GM18508 (cell line): ENCODE measurements around the gene CFAP61.

Source experiments
- ATAC-seq: cut with Tn5 transposase; IDR thresholded peaks from one replicate; pipeline ENCODE4 v1.9.1; 2021; ENCODE audit warnings: moderate number of reproducible peaks; ENCODE audit not compliant: insufficient read depth, unreplicated experiment

CFAP61 gene

DNA sequence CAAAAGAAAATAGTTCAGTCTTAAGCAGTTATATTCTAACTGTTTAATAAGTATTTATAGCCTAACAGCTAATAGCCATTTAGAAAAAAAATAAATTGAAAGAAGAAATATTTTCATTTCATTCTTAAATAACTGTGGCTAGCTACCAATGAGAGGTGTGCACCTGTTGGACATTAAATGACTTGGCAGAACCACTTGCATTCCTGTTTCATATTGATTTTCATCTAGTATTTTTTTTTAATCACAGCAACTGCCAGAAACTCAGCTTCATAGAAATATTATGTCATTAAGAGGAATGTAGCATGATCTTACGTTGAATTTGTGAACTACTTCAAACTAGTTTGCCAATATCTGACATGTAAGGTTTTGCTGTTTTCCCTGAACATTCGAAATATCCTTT, 25.0 kb upstream of the CFAP61 start:
- ATAC-seq, result no peak

DNA sequence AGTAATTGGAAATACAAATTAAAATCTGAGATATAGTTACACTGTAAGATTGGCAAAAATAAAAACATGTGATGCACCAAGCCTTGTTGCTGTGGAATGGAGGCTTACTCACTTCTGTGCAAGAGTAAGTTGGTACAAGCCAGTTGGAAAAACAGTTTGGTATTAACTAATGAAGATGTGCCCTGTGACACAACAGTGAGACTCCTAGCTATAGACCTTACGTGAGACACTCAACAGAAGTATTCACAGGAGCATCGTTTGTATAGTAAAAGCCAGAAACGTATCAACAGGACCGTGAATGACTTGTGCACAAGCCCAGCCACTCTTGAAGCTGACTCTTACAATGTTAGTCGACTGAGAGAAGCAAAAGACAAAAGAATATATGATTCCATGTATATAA, 20.5 kb upstream of the CFAP61 start:
- no peak for ATAC-seq

DNA sequence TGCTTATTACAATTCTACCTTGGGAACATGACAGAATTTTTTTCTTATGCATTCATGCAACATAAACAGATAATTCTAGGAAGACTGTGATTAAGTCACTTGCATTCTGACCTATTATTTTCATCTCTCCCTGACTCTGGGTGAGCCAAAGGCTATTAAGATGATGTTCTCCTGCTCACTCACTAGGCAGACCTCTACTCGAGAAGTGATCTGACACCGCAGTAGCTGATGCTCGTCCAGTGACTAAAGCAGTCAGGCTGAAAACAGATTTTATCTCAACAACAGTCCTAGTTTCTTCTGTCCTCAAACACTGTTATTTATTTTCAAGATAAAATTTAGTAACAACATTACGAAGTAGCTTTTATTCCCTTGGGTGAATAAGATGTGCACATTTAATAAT, 17.8 kb upstream of the CFAP61 start:
- no peak for ATAC-seq

DNA sequence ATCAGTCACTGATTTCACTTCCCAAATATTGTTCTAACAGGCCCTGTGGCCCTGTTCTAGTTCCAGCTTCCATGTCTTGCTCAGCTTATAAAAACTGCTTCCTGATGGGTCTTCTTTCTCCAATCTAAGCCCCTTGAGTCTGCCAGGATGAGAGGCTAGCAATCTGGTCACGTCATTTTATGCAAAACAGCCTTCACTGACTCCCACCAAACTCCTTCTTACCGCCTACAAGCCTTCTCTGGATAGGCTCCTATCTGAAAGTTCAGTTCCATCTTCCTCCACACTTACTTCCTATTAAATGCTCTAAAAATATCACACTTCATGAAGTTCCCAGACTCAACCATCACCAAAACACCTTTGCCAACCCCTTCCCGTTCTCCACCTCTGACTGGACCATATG, 15.6 kb upstream of the CFAP61 start:
- ATAC-seq, result no peak

DNA sequence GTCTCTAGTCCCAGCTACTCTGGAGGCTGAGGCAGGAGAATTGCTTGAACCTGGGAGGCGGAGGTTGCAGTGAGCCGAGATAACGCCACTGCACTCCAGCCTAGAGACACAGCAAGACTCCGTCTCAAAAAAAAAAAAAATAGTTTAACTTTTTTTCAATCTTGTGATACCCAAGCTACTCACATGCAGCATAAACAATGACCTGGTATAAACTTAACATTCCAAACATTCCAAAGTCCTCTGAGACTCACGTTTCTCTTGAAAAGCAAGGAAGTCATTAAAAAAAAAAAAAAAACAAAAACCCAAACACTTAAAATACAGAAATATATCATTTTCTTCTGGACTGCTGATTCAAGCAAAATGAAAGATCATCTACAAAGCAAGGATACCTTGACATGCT, 14.4 kb upstream of the CFAP61 start:
- ATAC-seq, result no peak

DNA sequence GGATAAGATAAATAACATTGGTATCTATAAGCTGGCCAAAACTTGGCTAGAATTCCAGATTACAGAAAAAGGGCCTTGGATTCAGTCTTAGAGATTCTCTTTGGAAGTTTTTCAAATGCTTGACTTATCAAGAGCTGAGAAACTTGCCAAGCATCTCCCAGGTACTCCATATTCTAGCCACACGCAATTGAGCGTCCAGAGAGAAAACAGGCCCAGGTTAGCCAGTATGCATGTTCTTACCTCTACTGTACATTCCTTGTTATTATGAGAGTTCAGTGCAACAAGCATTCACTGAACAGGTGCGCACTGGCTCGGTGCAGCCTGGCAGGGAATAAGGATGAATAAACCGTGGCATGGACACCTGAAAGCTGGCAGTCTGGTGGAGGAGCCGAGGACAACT, 13.7 kb upstream of the CFAP61 start:
- no peak for ATAC-seq

DNA sequence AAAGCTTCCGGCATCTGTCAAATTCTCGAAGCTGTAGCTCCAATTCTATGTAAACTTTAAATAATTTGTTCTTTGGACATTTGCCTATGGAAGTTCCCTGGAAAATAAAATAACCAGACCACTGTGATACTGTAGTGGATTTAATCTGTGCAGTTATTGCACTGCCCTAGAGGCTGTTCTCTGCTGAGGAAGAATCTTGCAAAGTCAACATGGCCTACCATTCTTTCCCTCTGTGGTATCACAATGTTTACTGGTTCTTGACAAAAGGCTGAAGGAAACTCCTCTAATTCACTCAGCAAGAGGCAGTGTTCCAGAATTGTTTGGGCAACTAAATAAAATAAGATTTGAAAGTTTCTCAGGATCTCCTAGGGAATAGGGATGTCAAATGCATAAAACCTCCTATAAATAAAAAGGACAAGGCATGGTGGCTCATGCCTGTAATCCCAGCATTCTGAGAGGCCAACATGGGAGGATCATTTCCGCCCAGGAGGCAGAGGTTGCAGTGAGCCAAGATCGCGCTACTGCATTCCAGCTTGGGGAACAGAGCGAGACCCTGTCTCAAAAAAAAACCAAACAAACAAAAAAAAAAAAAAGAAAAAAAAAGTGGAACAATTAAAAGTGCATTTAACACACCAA, 12.5 kb upstream of the CFAP61 start:
- no peak for ATAC-seq

DNA sequence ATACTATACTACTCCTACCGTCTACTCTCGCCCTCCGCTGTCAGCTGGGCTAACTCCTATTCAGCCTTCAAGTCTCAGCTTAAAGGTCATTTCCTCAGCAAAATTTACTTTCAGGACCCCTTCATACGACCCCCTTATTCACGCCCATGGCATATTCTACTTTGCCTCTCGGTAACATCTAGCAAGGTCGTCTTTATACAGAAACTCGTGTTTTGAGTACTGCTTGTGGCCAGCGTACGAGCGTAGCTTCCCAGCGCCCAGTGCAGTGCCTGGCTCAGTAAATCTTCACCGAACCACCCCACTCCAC, 612 bp upstream of the CFAP61 start:
- peak; percentile 2 for ATAC-seq

DNA sequence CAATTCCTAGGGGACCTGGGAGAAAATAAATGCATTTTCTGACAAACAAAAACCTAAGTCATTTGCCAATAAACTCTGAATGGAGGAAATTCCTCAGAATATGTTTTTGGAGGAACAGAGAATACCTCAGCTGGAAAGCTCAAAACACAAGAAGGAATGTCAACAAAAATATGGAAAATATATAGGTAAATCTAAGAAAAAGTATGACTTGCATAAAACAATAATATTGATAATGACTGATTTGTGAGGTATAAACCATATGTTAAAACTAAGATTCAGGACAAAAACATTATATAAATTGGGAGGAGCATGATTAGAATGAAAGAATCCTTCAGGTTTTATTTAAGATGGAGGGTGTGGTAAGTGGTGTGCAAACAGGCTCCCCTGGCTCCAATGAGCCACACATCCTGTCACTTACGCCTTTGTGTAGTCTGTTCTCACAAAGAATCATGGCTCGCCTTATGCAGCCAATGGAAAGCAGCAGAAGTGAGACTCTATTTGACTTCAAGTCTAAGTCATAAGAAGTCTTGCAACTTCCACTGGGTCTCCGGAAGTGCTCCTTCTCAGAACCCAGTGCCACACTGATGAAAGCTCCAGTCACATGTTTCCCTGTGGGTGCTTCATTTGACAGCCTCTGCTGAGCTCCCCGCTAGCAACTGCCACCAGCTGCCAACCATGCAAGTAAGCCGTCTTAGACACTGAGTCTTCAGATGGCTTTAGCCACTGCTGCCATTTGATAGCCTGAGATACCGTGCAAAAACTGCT, 8.1 kb downstream of the CFAP61 start:
- ATAC-seq, result no peak

DNA sequence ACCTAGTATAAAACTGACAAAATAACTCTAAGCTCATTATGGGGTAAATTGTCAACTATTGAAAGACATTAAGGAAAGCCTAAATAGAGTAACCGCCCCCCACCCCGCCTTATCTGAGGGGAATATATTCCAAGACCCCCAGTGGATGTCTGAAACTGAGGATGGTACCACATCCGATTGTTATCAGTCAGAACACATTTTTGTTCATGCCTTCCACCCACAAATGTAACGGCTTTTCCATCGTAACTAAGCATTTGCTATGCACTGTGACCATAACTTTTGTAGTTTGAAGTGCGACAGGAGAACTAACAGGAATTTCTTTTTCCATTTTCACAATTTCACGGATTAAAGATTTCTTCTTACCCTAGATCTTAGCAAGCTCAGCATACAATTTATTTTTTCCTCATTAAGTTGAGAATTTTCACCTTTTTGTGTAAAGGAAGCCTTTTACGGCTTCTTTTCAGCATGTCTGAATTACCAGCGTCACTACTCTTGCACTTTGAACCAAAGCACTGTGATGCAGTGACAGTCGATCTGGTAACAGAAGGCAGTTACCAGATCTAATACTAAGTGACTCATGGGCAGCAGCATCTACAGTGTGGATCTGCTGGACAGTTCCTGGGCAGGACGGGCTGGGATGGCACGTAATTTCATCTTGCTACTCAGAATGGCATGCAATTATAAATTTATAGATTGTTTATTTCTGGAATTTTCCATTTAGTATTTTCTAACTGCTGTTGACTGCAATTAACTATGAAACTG, 11.8 kb downstream of the CFAP61 start:
- no peak for ATAC-seq

DNA sequence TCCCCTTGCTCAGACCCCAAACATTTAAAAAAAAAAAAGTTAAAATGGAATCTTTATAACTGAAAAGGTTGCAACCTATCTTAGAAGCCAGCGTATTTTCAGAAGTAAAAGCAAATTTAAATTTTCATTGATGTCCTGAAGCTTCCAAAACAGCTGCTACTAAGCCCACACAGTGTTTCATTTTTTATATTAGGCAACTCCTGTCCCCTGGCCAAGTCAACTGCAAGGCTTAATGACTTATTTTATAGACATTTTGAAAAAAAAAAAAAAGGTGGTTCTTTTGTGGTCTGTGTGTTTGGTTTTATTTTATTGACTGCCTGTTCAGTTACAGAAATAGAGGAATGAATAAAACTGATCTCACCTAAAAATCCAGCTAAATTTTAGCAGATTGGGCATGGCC, 13.0 kb downstream of the CFAP61 start:
- no peak for ATAC-seq

DNA sequence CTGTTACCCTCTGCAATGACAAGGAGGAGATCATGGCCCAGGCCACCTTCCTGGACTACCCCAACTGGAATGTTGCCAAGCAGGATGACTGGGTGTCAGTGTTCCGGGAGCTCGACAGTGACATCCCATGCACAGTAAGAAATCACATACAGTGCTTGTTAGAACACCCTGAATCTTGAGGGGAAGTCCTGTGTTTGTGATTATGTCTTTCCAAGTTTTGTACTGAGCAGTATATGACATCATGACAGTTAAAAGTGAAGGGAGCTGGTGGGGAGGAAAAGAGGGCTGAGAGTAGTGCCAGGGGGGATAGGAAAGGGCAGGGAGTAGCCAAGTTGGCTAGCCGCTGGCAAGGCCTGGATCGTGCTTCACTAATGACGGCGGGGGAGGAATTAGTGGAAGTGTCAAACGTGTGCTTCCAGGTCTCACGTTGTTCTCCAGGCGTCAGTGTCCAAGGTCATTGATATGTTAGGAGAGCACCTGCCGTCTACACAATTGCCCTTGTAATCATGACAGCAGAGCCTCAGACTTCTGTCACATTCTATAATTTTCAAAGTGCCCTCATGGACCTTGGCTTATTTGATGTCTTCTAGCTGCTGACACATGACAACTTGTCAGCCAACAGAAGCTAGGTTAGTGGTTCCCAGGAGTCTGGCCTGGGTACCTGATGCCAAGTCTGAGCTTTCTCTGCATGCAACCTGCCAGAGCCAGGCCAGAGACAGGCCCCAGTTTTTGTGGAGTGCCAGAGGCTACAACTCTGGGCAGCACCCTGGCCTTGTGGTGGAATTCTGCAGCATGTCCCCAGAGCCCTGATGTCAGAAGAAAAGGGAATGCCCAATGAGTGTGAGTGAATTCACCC, 18.8 kb downstream of the CFAP61 start:
- ATAC-seq, result no peak

DNA sequence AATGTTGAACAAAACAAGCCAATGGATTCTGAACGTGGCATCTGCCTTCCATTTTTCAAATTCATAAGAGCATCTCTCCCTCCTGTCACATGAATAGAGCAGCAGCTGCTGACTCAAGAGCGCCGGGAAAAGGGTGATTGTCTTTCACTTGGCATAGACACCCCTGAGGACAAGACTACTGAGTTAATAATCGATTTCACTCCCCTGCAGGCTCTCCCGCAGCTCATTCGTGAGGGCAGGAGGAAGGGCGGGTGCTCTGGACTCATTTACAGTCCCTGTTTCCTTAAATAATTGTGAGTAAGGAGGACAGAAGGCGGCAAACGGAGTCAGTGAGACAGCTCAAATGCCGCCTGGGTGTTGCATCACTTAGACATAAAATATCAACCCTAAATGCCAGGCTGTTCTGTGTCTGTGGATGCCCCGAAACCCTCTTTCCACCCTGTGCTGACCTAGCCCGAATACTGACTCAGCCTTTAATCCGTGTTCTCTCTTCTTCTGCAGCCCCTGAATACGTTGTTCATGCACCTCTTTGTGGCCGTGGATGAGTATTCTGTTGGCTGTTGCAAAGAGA, 21.6 kb downstream of the CFAP61 start:
- no peak for ATAC-seq

DNA sequence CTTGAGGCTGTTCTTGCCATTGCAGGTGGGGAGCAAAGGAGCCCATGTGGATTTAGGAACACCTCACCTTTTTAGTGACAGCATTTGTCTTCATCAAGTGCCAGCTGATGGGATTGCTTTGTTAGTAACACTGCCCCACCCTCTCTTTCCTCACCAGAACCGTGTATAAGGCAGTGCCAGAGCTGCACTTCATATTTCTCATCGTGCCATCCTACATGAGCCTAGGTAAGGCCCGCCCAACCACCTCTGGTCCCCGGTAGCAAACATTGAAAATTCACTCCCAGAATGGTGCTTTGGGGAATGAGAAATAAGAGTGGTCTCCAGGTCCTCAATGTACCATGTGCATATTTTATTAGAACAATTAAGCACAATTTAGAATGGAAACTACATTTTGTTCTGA, 22.7 kb downstream of the CFAP61 start:
- no peak for ATAC-seq

DNA sequence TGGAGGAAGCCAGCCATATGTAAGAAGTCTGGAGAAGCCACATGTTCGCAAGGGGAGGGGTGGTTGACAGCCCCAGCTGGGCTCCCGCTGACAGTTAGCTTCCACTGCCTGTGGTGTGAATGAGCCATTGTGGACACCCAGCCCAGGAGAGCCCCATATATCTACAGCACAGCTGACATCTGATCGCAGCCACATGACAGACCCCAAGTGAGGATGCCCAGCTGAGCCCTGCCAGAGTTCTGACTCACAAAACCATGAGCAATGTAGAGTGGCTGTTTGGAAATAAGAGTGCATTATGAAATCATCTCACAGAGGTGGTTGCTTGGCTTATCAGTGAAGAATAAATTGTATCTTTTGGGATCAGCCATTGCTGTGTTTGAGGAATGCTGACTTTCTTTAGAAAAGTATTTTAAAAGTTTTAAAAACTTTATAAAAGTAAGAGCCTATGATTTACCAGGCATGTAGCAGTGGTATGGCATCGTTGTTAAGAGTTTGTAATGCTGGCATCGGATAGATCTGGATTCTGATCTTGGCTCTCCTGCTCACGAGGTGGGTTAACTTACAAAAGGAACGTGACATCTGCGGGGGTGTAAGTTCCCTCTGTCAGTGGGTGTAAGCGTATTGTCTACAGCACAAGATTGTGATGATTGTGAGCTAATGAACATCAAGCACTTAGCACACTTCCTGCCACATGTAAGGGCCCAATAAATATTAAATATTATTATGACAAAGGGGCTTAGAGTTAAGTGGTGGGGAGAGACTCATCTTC, 24.1 kb downstream of the CFAP61 start:
- ATAC-seq, result no peak

DNA sequence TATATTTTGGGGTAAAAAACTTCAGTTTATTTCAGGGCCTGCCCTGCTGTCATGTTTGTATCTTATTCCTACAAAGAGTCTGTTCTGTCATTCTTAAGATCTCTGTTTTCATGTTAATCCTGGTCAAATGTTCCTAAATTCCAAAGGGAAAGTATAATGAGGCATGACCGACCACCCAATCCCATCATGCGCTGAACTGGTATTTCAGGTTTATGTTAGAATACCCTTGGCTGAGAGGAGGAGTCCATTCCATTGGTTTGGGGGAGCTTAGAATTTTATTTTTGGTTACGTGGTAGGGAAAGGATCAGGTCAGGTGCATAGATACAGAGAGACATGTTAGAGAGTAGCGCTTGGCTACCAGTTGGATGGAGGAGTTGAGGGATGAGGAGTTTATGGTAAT, 25.7 kb downstream of the CFAP61 start:
- no peak for ATAC-seq

DNA sequence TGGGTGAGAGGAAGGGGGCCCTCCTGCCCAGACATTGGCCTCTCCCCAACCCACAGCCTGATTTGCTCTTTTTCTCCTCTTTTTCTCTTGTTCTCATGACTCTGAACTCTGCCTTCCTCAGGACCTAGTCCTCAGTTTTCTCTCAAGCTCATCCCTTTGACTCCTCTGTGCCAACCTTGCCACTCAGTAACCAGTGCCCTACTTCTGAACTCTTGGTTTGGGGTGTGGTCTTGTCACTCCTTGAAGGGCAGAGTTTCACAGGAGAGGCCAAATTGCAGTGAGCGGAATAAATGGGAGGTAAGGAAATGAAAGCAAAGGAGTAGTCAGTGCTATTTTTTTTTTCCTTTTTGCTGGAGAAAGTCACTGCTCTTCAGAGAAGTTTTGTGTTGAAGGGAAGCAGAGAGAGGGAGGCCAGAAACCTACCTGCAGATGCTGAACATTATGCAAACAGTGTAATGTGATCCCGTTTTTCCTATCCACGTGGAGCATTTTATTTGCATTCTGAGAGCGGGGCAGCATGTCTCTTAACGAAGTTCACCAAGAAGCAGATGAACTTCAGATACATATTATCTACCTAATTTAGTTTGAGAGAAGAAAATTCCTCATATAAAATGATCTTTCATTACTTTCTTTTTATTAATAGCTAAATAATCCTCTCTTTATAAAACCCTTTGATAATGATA, 26.9 kb downstream of the CFAP61 start:
- no peak for ATAC-seq

DNA sequence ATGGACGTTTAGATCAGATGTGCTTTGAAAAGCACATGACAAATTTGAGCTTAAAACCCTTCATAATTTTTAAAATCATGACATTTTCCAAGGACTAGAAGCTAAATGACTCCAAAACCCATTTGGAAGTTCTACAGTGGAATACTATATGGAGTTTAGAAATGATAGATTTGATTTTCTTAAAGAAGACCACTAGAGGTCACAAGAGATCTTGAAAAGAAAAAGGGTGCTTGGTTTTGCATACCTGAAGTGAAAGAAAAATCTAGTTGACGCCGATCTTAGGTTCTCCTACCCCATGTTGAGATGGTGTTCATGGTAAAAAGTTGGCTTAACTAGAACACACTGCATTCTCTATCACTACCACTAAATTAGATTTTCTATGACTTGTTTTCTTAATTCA, 31.5 kb downstream of the CFAP61 start:
- no peak for ATAC-seq

DNA sequence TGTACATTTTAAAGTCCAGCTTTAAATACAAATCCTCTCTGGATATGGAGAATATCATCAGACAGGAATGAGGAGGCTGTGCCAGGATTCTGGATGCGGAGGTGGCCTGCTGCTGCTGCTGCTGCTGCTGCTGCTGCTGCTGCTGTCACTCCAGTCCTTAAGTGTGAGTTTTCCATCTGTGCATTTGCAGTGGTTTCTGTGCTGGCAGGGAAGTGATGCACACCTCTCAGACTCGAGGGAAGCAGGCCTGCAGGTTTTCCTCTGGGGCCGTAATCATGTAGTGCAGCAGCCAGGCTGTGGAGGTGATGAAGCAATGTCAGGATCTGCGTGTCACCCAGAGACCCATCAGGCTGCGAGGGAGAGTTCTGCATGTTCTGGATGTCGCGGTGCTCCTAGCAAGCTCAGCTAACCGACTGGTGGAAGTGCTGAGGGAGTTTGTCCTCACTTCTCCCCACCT, 32.0 kb downstream of the CFAP61 start:
- no peak for ATAC-seq
